Common myeloid progenitor, CD34-positive (primary cell): Measurements from ENCODE around the gene LCN10.
A peak's percentile ranks its signal among the peaks of the same experiment; 100 is the strongest.

Experiments
- CTCF ChIA-PET: fragments of 350-600 bp; sonication (Branson Sonifier 250); formaldehyde crosslinking; loops from one replicate; lab custom pipeline; 2021; ENCODE audit warnings: antibody characterized with exemption; lab: Charles Lee
- POLR2A ChIA-PET: fragments of 350-600 bp; sonication (Branson Sonifier 250); formaldehyde crosslinking; loops from one replicate; lab custom pipeline; 2021; ENCODE audit warnings: antibody characterized with exemption; lab: Charles Lee
- DNase-seq, 3 donors: peaks; one replicate each; pipeline versions ENCODE4 v3.0.0 to v3.0.0-alpha.2; 2013
- H3K27ac ChIP-seq, 2 experiments: 1 replicate in 1 of 2; 2 replicates in 1 of 2; pipeline ENCODE4 v1.7.0; 2013; ENCODE audit warnings: inconsistent platforms in 2 of 2, low read length in 2 of 2, mild to moderate bottlenecking in 2 of 2, low read depth in 1 of 2, moderate library complexity in 1 of 2; ENCODE audit not compliant: severe bottlenecking in 2 of 2, insufficient read depth in 1 of 2, poor library complexity in 1 of 2
- H3K27me3 ChIP-seq, 5 experiments: replicated peaks in 2 of 5; 1 replicate in 3 of 5; 2 replicates in 2 of 5; pipeline versions ENCODE4 v1.6.1 to v1.7.0; 2013; ENCODE audit warnings: low read length in 4 of 5, mild to moderate bottlenecking in 2 of 5, moderate library complexity in 2 of 5, inconsistent platforms in 1 of 5; ENCODE audit not compliant: insufficient read depth in 5 of 5, control insufficient read depth in 4 of 5
- H3K36me3 ChIP-seq, 4 experiments: 1 replicate in 2 of 4; 2 replicates in 2 of 4; pipeline versions ENCODE4 v1.6.1 to v1.7.0; 2013; ENCODE audit warnings: low read length in 3 of 4, control low read depth in 1 of 4, mild to moderate bottlenecking in 1 of 4; ENCODE audit not compliant: control insufficient read depth in 4 of 4, insufficient read depth in 4 of 4
- H3K4me1 ChIP-seq, 4 experiments: 1 replicate in 3 of 4; 2 replicates in 1 of 4; pipeline versions ENCODE4 v1.6.1 to v1.7.1; 2013; ENCODE audit warnings: low read length in 3 of 4, mild to moderate bottlenecking in 3 of 4, control low read depth in 1 of 4, inconsistent platforms in 1 of 4, moderate library complexity in 1 of 4; ENCODE audit not compliant: control insufficient read depth in 4 of 4, insufficient read depth in 4 of 4; ENCODE audit errors: control extremely low read depth in 1 of 4
- H3K4me3 ChIP-seq, 7 experiments: 1 replicate in 4 of 7; 2 replicates in 3 of 7; pipeline versions ENCODE4 v1.5.1 to v1.7.0; 2013; ENCODE audit warnings: mild to moderate bottlenecking in 7 of 7, low read length in 6 of 7, moderate library complexity in 6 of 7, inconsistent platforms in 2 of 7, low read depth in 2 of 7, control low read depth in 1 of 7; ENCODE audit not compliant: insufficient read depth in 4 of 7, control insufficient read depth in 1 of 7; ENCODE audit errors: extremely low read depth in 1 of 7
- H3K9me3 ChIP-seq, 5 experiments: 1 replicate in 4 of 5; 2 replicates in 1 of 5; pipeline versions ENCODE4 v1.6.1 to v1.7.1; 2013; ENCODE audit warnings: low read length in 4 of 5, mild to moderate bottlenecking in 2 of 5, inconsistent platforms in 1 of 5, low read depth in 1 of 5, moderate library complexity in 1 of 5; ENCODE audit not compliant: control insufficient read depth in 4 of 5, insufficient read depth in 2 of 5; ENCODE audit errors: control extremely low read depth in 1 of 5
- WGBS: methylation state at CpG from one replicate; pipeline ENCODE4 v1.1.5; 2013; ENCODE audit not compliant: insufficient coverage; 5-methylcytosine and 5-hydroxymethylcytosine counted together

LCN10 gene

DNA sequence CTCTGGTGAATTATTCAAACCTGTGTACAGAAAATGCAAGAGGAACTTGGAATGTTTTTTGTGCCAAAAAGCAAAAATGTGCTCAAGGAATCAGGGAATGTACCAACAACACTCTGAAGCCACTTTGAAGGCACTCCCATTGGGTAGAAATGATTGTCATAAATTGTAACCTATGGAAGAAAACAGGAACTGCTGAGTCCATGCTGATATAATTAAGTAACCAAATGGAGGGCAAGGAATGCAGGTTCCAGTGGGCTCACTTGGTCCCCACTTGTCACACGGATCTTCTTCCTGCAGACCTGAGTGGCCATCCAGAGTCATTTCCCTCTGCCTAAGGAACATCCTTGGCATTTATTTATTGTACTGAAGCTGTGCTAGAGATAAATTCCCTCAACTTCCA, 8.5 kb upstream of the LCN10 start:
- 83% methylated on average over 1 of the region's 1 CpG for WGBS
- H3K4me1 ChIP-seq, result peaks cover 0 to 57% (median 34%) of the 10 kb centered on the region in 4 experiments
- H3K4me3 ChIP-seq, result no peak overlapping the region
- no peaks in the 10 kb centered on the region for H3K36me3 ChIP-seq
- H3K27ac ChIP-seq, result no peak overlapping the region
- POLR2A ChIA-PET, result no interaction called here
- DNase-seq, result no peak
- peaks cover 1 to 25% (median 3%) of the 10 kb centered on the region in 5 experiments for H3K9me3 ChIP-seq
- CTCF ChIA-PET, result interaction anchor here (1.0 to 3.4 kb wide), 3 partner anchors 22 to 27 kb away, joined by 4 to 15 read pairs (median 9); no protein-coding TSS in a partner anchor
- H3K27me3 ChIP-seq, result no peaks in the 10 kb centered on the region

- peak overlapping the region in 1 of 2 experiments; percentile 25 for H3K27ac ChIP-seq
- peaks cover 0 to 63% (median 37%) of the 10 kb centered on the region in 4 experiments for H3K4me1 ChIP-seq
- 86% methylated on average over 1 of the region's 2 CpGs for WGBS
- ChIA-PET CTCF (interaction anchor here (1.1 to 3.4 kb wide), 6 partner anchors 8 to 60 kb away, joined by 3 to 15 read pairs (median 8); partner anchors contain the start of gene LCN8), POLR2A (interaction anchor here (2.1 kb wide), 1 partner anchor 23 kb away, joined by 20 read pairs; no protein-coding TSS in a partner anchor)
- no peak overlapping the region for H3K4me3 ChIP-seq
- H3K9me3 ChIP-seq, result peaks cover 1 to 18% (median 3%) of the 10 kb centered on the region in 5 experiments
- H3K36me3 ChIP-seq, result no peaks in the 10 kb centered on the region
- no peaks in the 10 kb centered on the region for H3K27me3 ChIP-seq
- no peak for DNase-seq
Observed at GRCh38 chr9:136750526-136750925, 7.8 kb upstream of the LCN10 start.

- ChIA-PET POLR2A (interaction anchor here (0.5 to 2.1 kb wide), 5 partner anchors 12 to 62 kb away, joined by 3 to 20 read pairs (median 4); no protein-coding TSS in a partner anchor), CTCF (interaction anchor here (0.7 to 3.4 kb wide), 9 partner anchors 9 to 35 kb away, joined by 3 to 15 read pairs (median 6); partner anchors contain the start of gene LCN8)
- Histone ChIP-seq H3K36me3 (no peaks in the 10 kb centered on the region), H3K4me3 (peak overlapping the region in 3 of 7 experiments; percentile 16 to 36 (median 32)), H3K27ac (peak overlapping the region in 1 of 2 experiments; percentile 27), H3K9me3 (peaks cover 1 to 17% (median 3%) of the 10 kb centered on the region in 5 experiments), H3K27me3 (no peaks in the 10 kb centered on the region), H3K4me1 (peaks cover 0 to 50% (median 30%) of the 10 kb centered on the region in 4 experiments)
- 41% methylated on average over 12 of the region's 21 CpGs for WGBS
- peak in 2 of 3 donors; percentile 45 to 61 for DNase-seq
Observed at GRCh38 chr9:136748666-136749611, 6.2 kb upstream of the LCN10 start.

GRCh38 chr9:136748201-136748600, 5.5 kb upstream of the LCN10 start, which contains the start of gene LCN6:
TSS of gene LCN6 (minus strand) at chr9:136748525. CDS start at chr9:136748483, 42 bp downstream.
- peaks cover 1 to 16% (median 3%) of the 10 kb centered on the region in 5 experiments for H3K9me3 ChIP-seq
- peaks cover 0 to 49% (median 30%) of the 10 kb centered on the region in 4 experiments for H3K4me1 ChIP-seq
- H3K27me3 ChIP-seq, result no peaks in the 10 kb centered on the region
- H3K36me3 ChIP-seq, result no peaks in the 10 kb centered on the region
- H3K4me3 ChIP-seq, result peak within 1 kb of the TSS in 3 of 7 experiments; percentile 16 to 36 (median 32)
- H3K27ac ChIP-seq, result peak within 1 kb of the TSS in 1 of 2 experiments; percentile 27
- POLR2A ChIA-PET, result interaction anchor here (0.5 kb wide), 1 partner anchor 11 kb away, joined by 4 read pairs; no protein-coding TSS in a partner anchor
- CTCF ChIA-PET, result interaction anchor here (0.8 to 5.3 kb wide), 5 partner anchors 11 to 35 kb away, joined by 3 to 38 read pairs (median 3); no protein-coding TSS in a partner anchor
- WGBS, result 76% methylated on average over 8 of the region's 8 CpGs
- no peak for DNase-seq

- no peak for DNase-seq
- 95% methylated on average over 21 of the region's 22 CpGs for WGBS
- Histone ChIP-seq H3K4me1 (peaks cover 0 to 53% (median 38%) of the 10 kb centered on the region in 4 experiments), H3K36me3 (no peaks in the 10 kb centered on the region), H3K27me3 (no peaks in the 10 kb centered on the region), H3K9me3 (peaks cover 1 to 14% (median 3%) of the 10 kb centered on the region in 5 experiments), H3K4me3 (no peak overlapping the region), H3K27ac (no peak overlapping the region)
- POLR2A ChIA-PET, result interaction anchor here (0.7 kb wide), 1 partner anchor 12 kb away, joined by 13 read pairs; no protein-coding TSS in a partner anchor
- CTCF ChIA-PET, result interaction anchor here (0.8 to 5.3 kb wide), 3 partner anchors 19 to 27 kb away, joined by 3 to 38 read pairs (median 3); no protein-coding TSS in a partner anchor
Observed at GRCh38 chr9:136747161-136748060, 4.7 kb upstream of the LCN10 start.

DNA sequence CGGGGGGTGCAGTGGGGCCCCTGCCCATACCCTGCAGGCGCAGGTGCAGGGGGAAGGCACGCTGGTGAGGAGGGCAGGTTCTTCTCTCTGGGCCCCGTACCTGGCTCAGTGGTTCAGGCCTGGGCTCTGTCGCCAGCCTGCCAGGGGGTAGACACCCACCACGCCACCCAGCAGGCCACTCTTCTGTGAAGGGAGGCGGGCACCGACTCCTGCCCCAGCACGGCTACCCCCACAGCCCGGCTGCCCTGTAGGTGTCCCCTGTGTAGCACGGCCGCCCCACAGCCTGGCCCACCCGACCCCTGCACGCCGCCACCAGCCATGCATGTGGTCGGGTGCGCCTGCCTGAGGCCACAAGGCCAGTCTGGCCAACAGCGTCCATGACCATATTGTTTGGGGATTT, 3.9 kb upstream of the LCN10 start:
- over 99% methylated on average over 14 of the region's 18 CpGs for WGBS
- H3K27ac ChIP-seq, result no peak overlapping the region
- H3K27me3 ChIP-seq, result no peaks in the 10 kb centered on the region
- H3K9me3 ChIP-seq, result peaks cover 0 to 7% (median 2%) of the 10 kb centered on the region in 5 experiments
- POLR2A ChIA-PET, result no interaction called here
- H3K4me1 ChIP-seq, result peaks cover 0 to 61% (median 45%) of the 10 kb centered on the region in 4 experiments
- H3K4me3 ChIP-seq, result peak overlapping the region in 1 of 7 experiments; percentile 10
- no peaks in the 10 kb centered on the region for H3K36me3 ChIP-seq
- CTCF ChIA-PET, result interaction anchor here (1.3 to 5.3 kb wide), 3 partner anchors 10 to 26 kb away, joined by 3 to 38 read pairs (median 3); no protein-coding TSS in a partner anchor
- no peak for DNase-seq
